COLO829 (cell line): ENCODE data around the gene ITGAX.

Experiments
- DNase-seq: peaks from one replicate; pipeline ENCODE4 v3.0.0; 2012; ENCODE audit warnings: low spot score

ITGAX gene

GRCh38 chr16:31348579-31348978 is 6.4 kb upstream of the ITGAX start:
- no peak for DNase-seq

- DNase-seq, result no peak
Observed at GRCh38 chr16:31350275-31351005, 4.5 kb upstream of the ITGAX start.

GRCh38 chr16:31351246-31351941 is 3.6 kb upstream of the ITGAX start:
- DNase-seq, result no peak

- no peak for DNase-seq
Observed at GRCh38 chr16:31351942-31352325, 3.0 kb upstream of the ITGAX start.

GRCh38 chr16:31352376-31353115 is 2.4 kb upstream of the ITGAX start:
- no peak for DNase-seq

- DNase-seq, result no peak
Observed at GRCh38 chr16:31355431-31356100, 590 bp downstream of the ITGAX start.

- DNase-seq, result no peak
Observed at GRCh38 chr16:31356566-31357323, 1.8 kb downstream of the ITGAX start.

- no peak for DNase-seq
Observed at GRCh38 chr16:31357324-31358109, 2.5 kb downstream of the ITGAX start.

- no peak for DNase-seq
Observed at GRCh38 chr16:31360251-31360650, 5.3 kb downstream of the ITGAX start.

- DNase-seq, result no peak
Observed at GRCh38 chr16:31361201-31362110, 6.5 kb downstream of the ITGAX start.

GRCh38 chr16:31362476-31363405 is 7.8 kb downstream of the ITGAX start:
- no peak for DNase-seq

- no peak for DNase-seq
Observed at GRCh38 chr16:31363721-31364120, 8.7 kb downstream of the ITGAX start.

GRCh38 chr16:31364421-31364820 is 9.4 kb downstream of the ITGAX start:
- DNase-seq, result no peak

- DNase-seq, result no peak
Observed at GRCh38 chr16:31365131-31365865, 10.3 kb downstream of the ITGAX start.

- DNase-seq, result no peak
Observed at GRCh38 chr16:31367853-31368252, 12.9 kb downstream of the ITGAX start.

- DNase-seq, result no peak
Observed at GRCh38 chr16:31371008-31371407, 16.0 kb downstream of the ITGAX start.

- DNase-seq, result no peak
Observed at GRCh38 chr16:31371619-31372484, 16.9 kb downstream of the ITGAX start.
